ENCODE results near the gene PAMR1. TPM values are rescaled to one million over a fixed set of nuclear protein-coding genes. Genes with fewer than 3 reads are reported as not detected.

The PAMR1 gene
- polyA plus RNA-seq, 1 donor from 2014 or later, result not detected

GRCh38 chr11:35419830-35420333, 105.5 kb downstream of the PAMR1 start:
- Mint-ChIP-seq H3K4me1 (peaks cover 0 to 7% (median 5%) of the 10 kb centered on the region in 3 donors), H3K27me3 (peaks cover 61% of the 10 kb centered on the region), H3K36me3 (no peaks in the 10 kb centered on the region), H3K4me3 (peak overlapping the region; percentile 42 to 87 (median 72)), H3K27ac (no peak overlapping the region), H3K9me3 (no peaks in the 10 kb centered on the region)

- Mint-ChIP-seq H3K4me1 (peaks cover 0 to 7% (median 5%) of the 10 kb centered on the region in 3 donors), H3K27me3 (peaks cover 61% of the 10 kb centered on the region), H3K36me3 (no peaks in the 10 kb centered on the region), H3K27ac (no peak within 1 kb of the TSS), H3K4me3 (peak within 1 kb of the TSS; percentile 49 to 87 (median 72)), H3K9me3 (no peaks in the 10 kb centered on the region)
Measured at GRCh38 chr11:35419184-35419829, 106.1 kb downstream of the PAMR1 start, which contains the start of gene SLC1A2. SLC1A2 (minus strand) TSS chr11:35419558; CDS start chr11:35418966, 592 bp downstream.

- H3K27ac Mint-ChIP-seq, result no peak overlapping the region
- H3K4me3 Mint-ChIP-seq, result peak overlapping the region; percentile 47 to 86 (median 56)
- H3K4me1 Mint-ChIP-seq, result peaks cover 0 to 7% (median 5%) of the 10 kb centered on the region in 3 donors
- no peaks in the 10 kb centered on the region for H3K36me3 Mint-ChIP-seq
- H3K27me3 Mint-ChIP-seq, result peaks cover 61% of the 10 kb centered on the region
- no peaks in the 10 kb centered on the region for H3K9me3 Mint-ChIP-seq
Measured at GRCh38 chr11:35418282-35419183, 106.9 kb downstream of the PAMR1 start.

GRCh38 chr11:35415487-35415886, 109.9 kb downstream of the PAMR1 start:
- Mint-ChIP-seq H3K9me3 (no peaks in the 10 kb centered on the region), H3K27ac (no peak overlapping the region), H3K4me3 (no peak overlapping the region), H3K36me3 (no peaks in the 10 kb centered on the region), H3K4me1 (peaks cover 0 to 7% (median 4%) of the 10 kb centered on the region in 3 donors), H3K27me3 (peaks cover 35% of the 10 kb centered on the region)

GRCh38 chr11:35414776-35415175, 110.6 kb downstream of the PAMR1 start:
- Mint-ChIP-seq H3K4me3 (no peak overlapping the region), H3K27me3 (peaks cover 32% of the 10 kb centered on the region), H3K27ac (no peak overlapping the region), H3K9me3 (no peaks in the 10 kb centered on the region), H3K4me1 (peaks cover 0 to 3% (median 0%) of the 10 kb centered on the region in 3 donors), H3K36me3 (no peaks in the 10 kb centered on the region)

- no peaks in the 10 kb centered on the region for H3K9me3 Mint-ChIP-seq
- no peak overlapping the region for H3K27ac Mint-ChIP-seq
- H3K4me1 Mint-ChIP-seq, result peaks cover 0 to 3% (median 0%) of the 10 kb centered on the region in 3 donors
- no peaks in the 10 kb centered on the region for H3K36me3 Mint-ChIP-seq
- H3K27me3 Mint-ChIP-seq, result peaks cover 29% of the 10 kb centered on the region
- H3K4me3 Mint-ChIP-seq, result no peak overlapping the region
Measured at GRCh38 chr11:35414311-35414710, 111.1 kb downstream of the PAMR1 start.

- peaks cover 27% of the 10 kb centered on the region for H3K27me3 Mint-ChIP-seq
- no peak overlapping the region for H3K27ac Mint-ChIP-seq
- H3K9me3 Mint-ChIP-seq, result no peaks in the 10 kb centered on the region
- H3K36me3 Mint-ChIP-seq, result no peaks in the 10 kb centered on the region
- H3K4me3 Mint-ChIP-seq, result peak overlapping the region in 1 of 4 donors; percentile 45
- peaks cover 0 to 3% (median 0%) of the 10 kb centered on the region in 3 donors for H3K4me1 Mint-ChIP-seq
Measured at GRCh38 chr11:35413598-35413997, 111.8 kb downstream of the PAMR1 start.

GRCh38 chr11:35412285-35412684, 113.1 kb downstream of the PAMR1 start:
- H3K4me1 Mint-ChIP-seq, result no peaks in the 10 kb centered on the region
- H3K9me3 Mint-ChIP-seq, result no peaks in the 10 kb centered on the region

GRCh38 chr11:35407041-35407440, 118.4 kb downstream of the PAMR1 start:
- peaks cover 6% of the 10 kb centered on the region for H3K27me3 Mint-ChIP-seq
- H3K4me3 Mint-ChIP-seq, result no peak overlapping the region
- peaks cover 0 to 1% (median 0%) of the 10 kb centered on the region in 3 donors for H3K4me1 Mint-ChIP-seq
- no peak overlapping the region for H3K27ac Mint-ChIP-seq
- no peaks in the 10 kb centered on the region for H3K36me3 Mint-ChIP-seq
- no peaks in the 10 kb centered on the region for H3K9me3 Mint-ChIP-seq

More at GRCh38 chr11:35412285-35412684, 113.1 kb downstream of the PAMR1 start:
- no peak overlapping the region for H3K4me3 Mint-ChIP-seq
- peaks cover 14% of the 10 kb centered on the region for H3K27me3 Mint-ChIP-seq
- H3K36me3 Mint-ChIP-seq, result no peaks in the 10 kb centered on the region
- H3K27ac Mint-ChIP-seq, result no peak overlapping the region

GRCh38 chr11:35404388-35404775, 121.0 kb downstream of the PAMR1 start:
- Mint-ChIP-seq H3K9me3 (no peaks in the 10 kb centered on the region), H3K27ac (no peak overlapping the region), H3K36me3 (no peaks in the 10 kb centered on the region), H3K4me3 (peak overlapping the region in 1 of 4 donors; percentile 56), H3K27me3 (peaks cover 3% of the 10 kb centered on the region), H3K4me1 (peaks cover 0 to 1% (median 0%) of the 10 kb centered on the region in 3 donors)

GRCh38 chr11:35403765-35404387, 121.5 kb downstream of the PAMR1 start:
- Mint-ChIP-seq H3K9me3 (no peaks in the 10 kb centered on the region), H3K27ac (no peak overlapping the region), H3K27me3 (peaks cover 3% of the 10 kb centered on the region), H3K36me3 (no peaks in the 10 kb centered on the region), H3K4me3 (no peak overlapping the region), H3K4me1 (peaks cover 0 to 1% (median 0%) of the 10 kb centered on the region in 3 donors)

- H3K9me3 Mint-ChIP-seq, result no peaks in the 10 kb centered on the region
- H3K27ac Mint-ChIP-seq, result no peak overlapping the region
- peaks cover 0 to 1% (median 0%) of the 10 kb centered on the region in 3 donors for H3K4me1 Mint-ChIP-seq
- H3K36me3 Mint-ChIP-seq, result no peaks in the 10 kb centered on the region
- H3K4me3 Mint-ChIP-seq, result no peak overlapping the region
- peaks cover 3% of the 10 kb centered on the region for H3K27me3 Mint-ChIP-seq
Measured at GRCh38 chr11:35402751-35403660, 122.4 kb downstream of the PAMR1 start.

- H3K36me3 Mint-ChIP-seq, result no peaks in the 10 kb centered on the region
- no peaks in the 10 kb centered on the region for H3K9me3 Mint-ChIP-seq
- H3K4me1 Mint-ChIP-seq, result no peaks in the 10 kb centered on the region
- H3K27ac Mint-ChIP-seq, result no peak overlapping the region
- peaks cover 8% of the 10 kb centered on the region for H3K27me3 Mint-ChIP-seq
- no peak overlapping the region for H3K4me3 Mint-ChIP-seq
Measured at GRCh38 chr11:35398881-35399280, 126.5 kb downstream of the PAMR1 start.

GRCh38 chr11:35394941-35395340, 130.5 kb downstream of the PAMR1 start:
- H3K4me3 Mint-ChIP-seq, result no peak overlapping the region
- peaks cover 14 to 18% (median 18%) of the 10 kb centered on the region in 3 donors for H3K4me1 Mint-ChIP-seq
- no peaks in the 10 kb centered on the region for H3K9me3 Mint-ChIP-seq
- no peaks in the 10 kb centered on the region for H3K36me3 Mint-ChIP-seq
- H3K27me3 Mint-ChIP-seq, result peaks cover 9% of the 10 kb centered on the region
- no peak overlapping the region for H3K27ac Mint-ChIP-seq
